GM19099 (cell line): ENCODE results near the gene LYZL6.

Experiments used
- POLR2A ChIP-seq: IDR thresholded peaks from 3 replicates; pipeline ENCODE4 v1.6.1; 2011; ENCODE audit warnings: low read depth; ENCODE audit not compliant: insufficient read length; ENCODE audit errors: extremely low read depth

LYZL6 gene

DNA sequence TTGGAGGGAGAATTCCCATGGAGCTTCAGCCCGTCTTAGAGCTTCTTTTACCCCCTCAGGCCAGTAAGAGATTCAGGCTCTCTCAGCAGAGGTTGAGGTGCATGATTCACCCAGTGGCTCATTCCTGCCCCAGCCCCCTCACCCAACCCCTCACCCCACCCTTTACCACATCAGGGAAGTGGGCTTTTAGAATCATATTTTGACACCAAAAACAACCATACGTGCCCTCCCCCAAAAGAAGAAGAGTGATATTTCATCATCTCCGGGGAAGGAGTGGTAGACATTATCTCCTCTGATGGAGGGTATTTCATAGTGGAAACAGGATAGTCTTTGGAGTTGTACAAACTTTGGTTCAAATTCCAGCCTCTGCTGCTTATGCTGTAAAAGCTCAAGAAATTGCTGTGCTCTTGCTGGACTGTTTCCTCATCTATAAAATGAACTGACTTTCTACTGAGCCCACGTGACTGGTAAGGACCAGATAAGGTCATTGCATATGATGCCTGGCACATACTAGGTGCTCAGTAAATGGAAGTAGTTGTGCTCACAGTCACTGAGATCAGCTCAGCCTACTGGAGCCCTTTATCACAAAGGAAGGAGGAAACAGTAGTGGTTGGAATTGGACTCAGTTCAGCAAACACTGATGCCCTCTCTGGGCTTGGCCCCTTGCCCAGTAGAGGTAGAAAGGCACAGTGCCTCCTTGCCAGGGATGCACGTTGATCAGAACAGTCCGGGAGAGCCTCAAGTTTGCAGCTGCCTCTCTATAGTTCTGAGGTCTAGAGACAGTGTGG is 45.0 kb downstream of the LYZL6 start:
- TF ChIP-seq POLR2A, result no peak

DNA sequence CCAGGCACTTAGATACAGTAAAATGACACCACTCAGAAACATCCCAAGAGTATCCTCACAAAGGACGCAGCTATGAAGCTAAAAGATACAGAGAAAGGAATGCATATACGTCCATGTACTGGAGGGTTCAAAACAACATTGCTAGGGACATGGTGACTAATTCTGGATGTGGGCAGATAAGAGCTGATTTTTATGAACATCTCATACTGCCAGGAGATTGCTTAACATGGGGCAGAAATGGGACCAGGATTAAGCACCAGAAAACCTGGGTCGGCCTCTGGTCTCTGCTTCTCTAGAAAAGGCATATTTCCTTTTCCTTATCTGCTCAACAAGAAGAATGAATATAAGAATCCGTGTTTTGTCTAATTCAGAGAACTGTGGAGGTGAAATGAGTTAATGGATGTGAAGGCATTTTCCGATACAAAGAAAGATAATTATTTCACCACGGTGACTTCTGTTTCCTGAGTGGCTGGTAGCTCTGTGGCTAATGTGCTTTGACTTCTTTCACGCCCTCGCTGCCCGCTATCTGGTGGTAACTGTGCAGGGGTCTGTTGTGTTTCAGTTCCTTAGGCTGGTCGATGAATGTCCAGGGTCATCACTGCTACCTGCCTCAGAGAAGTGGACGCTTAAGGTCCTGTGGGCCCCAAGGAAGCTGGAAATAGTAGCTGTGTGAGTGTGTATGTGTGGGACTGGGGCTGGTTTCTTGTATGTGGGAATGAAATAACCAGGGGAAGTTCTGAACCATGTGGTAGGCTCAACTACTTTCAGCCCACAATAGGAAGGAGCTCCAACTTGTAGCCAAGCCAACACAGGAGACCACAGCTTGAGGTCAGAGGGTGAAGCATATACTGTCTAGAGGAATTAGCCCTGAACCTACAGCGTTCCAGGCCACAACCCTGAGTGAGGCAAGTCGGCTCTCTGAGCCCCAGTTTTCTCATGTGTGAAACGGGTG is 47.6 kb downstream of the LYZL6 start:
- no peak for TF ChIP-seq POLR2A

DNA sequence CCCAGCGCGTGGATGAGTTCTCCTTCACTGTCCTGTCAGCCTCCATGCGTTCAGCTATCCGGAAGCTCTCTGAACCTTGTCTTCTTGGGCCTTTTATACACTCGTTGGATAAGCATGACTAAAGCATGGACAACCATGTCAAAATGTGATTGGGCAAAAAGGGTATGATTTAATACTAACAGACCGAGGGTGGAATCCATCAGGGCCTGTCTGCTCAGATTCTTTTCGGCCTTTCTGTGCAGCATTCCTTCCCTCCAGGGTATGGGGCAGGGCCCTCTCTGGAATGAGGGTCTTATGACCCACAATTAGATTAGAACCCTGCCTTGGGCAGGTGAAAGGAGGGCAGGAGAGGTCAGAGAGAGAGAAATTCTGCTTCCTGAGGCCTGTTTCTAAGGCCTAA is 49.3 kb downstream of the LYZL6 start:
- no peak for TF ChIP-seq POLR2A

DNA sequence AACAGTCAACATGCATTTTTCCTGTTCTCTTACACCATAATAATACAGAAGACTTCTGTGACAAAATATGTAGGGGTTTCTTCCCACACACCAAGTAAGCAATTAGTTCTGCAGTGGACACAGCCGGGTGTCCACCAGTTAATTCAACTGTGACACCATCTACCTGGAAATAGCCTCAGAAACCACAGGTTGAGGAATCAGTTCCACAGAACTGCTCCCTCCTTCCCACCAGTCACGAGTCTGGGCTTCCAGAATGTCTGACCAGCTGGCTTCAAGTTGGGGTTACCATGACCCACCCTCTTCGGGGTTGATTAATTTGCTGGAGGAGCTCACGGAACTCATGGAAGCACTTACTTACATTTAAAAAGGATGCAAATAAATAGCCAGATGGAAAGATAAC is 49.8 kb downstream of the LYZL6 start:
- no peak for TF ChIP-seq POLR2A

DNA sequence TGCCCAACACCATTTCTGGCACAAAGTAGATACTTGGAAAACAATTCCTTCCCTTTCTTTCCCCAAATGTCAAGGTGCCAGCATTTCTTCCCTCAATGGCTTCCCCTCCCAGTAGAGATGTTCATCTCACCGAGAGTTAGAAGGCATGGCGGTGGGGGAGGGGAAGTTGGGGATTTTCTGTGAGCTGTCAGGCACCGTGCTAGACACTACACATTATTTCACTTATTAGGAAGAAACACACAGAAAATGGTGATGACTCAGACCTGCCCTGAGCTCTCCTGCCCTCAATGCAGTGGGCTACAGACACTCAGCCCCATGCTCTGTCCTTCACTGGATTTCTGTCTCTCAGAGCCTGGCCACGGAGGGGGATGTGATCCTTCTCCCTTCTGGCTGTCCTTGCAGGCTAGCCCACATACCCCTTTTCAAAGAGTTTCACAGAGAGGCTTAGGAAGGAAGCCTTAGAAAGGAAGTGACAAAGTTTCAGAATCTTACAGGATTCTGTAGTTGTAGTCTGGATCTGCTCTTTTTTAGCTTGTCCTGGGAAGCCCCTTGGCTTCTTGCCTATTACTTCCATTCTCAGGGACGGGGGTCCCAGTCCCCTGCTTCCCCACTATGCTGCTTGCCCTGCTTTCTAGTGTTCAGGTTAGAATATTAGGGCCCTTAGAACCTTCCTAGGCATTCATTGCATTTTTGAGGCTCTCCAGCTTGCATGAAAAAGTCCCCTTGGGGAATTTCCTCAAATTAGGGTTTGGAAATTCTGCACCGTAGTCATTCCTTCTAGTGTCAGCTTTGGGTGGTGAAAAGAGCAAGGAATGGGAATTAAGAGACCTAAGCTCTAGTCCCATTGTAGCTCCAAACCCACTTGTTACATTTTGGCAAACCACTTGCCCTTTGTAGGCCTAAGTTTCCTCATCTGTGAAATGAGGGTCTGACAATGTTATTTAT is 51.1 kb downstream of the LYZL6 start:
- no peak for TF ChIP-seq POLR2A

DNA sequence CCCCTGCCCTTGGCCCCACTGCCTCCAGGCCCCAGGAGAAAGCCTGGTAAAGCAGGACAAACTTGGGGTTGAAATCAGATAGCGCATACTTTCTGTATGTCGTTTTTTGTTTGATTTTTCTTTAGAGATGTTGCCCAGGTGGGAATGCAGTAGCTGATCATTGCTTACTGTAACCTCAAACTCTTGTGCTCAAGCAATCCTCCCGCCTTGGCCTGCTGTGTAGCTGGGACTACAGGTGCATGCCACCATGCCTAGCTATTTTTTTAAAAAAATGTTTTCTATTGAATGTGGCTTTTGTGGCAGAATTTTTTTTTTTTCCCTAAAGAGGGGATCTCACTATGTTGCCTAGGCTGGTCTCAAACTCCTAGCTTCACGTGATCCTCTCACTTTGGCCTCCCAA is 52.2 kb downstream of the LYZL6 start:
- no peak for TF ChIP-seq POLR2A

DNA sequence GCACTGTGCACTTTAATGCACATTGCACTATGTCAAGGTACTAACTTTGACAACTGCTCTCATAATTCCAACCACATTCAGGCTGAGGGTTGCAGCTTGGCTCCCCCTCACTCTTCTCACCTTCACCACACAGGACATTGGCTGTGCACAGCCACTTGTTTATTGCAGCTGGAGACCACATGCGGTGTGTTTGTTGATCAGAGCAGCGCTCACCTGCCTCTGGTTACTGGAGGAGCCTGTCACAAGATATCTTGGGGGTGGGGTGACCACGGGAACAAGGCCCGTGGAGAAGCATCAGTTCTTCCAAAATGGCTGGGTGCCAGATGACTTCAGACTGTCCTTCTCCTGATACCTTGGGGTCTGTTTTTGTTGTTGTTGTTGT is 52.7 kb downstream of the LYZL6 start:
- TF ChIP-seq POLR2A, result no peak

DNA sequence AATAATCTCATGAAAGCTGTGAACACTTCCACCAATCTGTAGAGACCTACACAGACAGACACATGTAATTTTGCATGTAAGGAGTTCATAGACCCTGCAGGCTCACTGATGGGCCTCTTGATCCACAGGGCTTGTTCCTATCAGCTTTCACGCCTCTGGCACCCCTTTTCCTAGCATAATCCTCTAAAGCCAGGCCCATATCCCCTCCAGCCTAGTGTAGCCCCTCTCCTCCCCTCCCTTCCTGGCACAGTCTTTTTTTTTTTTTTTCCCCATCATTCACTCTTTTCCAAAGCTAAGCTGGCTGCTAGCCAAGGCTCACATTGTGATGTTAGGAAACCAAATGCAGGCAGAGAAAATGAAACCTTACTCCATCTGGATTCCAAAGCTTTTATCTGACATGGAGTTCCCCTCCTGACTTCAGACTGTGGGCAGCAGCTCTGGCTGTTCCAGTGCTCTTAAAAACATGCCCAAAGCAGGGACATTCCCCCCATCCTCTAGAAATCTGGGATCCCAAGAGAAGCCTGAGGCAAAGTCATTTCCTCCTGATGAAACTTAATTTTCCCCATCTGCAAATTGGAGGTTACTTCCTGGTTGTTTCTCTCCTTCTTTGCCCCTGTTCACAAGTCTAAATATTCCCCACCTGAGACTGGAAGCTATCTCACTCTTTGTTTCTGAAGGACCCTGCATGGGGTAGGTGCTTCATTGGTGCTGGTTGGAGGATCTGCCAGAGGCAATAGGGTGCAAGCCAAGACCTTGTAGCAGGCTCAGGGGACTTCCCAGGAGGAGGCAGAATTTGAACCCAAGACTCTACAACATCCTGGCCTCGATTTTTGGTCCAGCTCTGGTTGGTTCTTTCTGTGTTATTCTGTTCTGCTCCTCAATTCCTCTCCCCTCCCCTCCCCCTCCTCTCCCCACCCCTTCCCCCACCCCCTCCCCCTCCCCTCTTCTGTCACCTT is 53.4 kb downstream of the LYZL6 start:
- TF ChIP-seq POLR2A, result no peak

DNA sequence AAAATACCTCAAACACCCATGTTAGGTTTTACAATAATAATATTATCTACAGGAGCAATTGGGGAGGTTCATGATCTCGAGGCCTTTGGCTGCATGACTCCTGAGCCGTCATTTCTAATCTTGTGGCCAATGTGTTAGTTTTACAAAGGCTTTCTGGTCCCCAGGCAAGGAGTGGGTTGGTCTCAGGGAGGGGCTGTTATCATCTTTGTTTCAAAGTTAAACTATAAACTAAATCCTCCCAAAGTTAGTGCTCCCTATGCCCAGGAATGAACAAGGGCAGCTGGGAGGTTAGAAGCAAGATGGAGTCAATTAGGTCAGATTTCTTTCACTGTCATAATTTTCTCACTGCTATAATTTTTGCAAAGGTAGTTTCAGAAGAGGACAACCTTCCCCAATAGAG is 54.3 kb downstream of the LYZL6 start:
- no peak for TF ChIP-seq POLR2A
